ENCODE measurements around the gene MYO16.

The MYO16 gene

DNA sequence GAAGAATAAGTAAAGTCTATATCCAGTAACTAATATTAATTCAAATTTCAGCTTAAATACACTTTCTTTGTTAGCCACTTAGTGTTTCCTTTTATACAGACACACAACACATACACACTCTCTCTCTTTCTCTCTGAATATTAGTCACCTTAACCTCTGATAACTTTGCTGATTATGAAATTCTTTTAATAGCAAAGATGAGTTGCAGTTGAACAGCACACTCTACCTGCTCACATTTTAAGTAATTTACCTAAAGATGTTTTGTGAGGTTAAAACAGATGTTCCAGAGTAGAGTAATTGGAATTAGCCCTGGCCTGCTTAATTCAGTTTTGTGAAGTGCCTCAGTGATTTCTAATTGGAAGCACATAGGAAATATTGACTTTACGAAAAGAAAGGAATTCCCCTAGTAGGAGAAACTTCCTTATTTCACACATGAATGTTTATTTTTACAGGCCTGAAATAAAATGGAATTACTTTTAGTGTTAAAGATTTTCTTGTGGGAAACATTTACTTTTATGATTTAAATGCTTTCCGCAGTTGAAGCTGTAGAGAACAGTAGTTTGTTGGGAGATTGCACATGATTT, 184.3 kb downstream of the MYO16 start:
- DNase-seq: no peak

DNA sequence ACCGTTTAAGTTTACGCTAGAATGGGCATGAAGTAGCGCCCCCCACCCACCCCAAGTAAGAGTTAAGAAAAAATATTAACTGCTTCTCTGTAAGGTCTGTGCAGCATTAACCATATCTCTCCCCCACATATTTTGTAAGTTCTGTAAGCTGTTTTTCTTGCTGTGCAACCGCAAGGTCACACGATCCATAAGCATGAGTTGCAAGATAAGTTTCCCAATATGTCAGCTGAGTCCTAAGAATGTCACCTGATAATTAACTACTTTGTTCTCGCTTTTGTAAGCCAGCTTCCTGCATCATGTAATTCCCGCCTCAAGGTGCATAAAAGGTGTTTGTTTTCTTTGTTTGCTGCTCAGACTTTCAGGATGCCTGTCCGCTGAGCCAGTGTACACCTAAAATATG, 187.0 kb downstream of the MYO16 start:
- no peak for DNase-seq

DNA sequence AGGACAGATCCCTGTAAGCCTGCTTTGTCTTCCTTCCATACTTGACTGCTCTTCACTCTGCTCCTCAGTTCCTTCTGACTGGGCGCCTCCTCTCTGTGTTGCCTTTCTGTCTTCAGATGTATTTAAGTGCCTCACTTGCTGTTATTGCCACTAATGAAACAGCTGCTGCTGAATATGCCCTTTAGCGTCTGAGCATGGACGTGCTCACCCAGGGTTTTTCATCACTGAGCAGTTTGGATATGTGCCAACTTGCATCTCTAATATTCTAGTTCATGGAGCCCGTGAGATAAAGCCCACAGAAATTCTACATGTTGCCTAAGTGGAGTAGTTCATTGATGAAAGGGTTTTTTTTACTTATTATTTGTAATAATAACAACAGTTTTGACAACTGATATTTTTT, 198.2 kb downstream of the MYO16 start:
- DNase-seq: no peak

DNA sequence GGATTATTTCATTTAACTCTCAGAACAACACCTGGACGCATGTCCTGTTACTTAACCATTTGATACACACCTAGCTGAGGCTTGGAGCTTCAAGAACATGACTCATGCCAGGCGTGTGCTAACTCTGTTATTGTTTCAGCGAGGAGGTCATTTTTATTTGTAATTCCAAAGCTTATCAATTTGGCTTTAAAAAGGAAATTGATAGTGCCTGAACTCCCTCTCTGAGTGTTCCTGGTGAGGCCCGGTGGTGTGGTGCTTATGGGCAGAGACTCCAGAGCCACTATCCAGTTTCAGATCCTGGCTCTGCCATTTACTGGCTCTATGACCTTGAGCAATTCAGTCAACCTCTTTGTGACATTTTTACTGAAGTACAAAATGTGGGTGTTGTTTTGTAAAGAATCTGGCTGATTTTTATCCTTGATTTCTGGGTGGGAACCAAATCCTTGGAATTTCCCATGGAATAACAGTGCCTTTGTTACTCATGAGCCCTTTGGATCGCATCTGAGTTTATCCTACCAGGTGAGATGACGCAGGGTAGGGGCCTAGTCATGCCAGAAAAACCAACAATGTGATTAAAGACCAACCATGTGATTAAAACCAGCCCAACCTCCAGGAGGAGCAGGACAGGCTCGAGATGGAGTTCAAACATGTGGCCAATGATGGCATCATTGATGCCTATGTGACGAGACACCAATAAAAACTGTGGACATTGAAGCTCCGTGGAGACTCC, 198.8 kb downstream of the MYO16 start:
- no peak for DNase-seq

DNA sequence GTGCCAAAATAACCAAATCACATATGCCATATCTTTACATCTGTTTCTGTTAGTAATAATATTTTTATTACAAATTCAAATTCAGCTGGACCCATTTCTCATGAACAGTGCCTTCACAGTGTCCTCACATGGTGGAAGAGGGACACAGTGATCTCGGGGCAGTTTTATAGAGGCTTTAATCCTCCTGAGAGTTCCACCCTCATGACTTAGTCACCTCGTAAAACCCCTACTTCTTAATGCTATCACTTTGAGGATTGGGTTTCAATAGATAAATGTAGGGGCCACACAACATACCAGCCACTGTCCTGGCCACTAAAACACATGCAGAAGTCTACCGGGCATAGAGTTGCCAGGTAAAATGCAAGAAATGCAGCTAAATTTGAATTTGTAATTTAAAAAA, 201.5 kb downstream of the MYO16 start:
- DNase-seq: peak; percentile 48

DNA sequence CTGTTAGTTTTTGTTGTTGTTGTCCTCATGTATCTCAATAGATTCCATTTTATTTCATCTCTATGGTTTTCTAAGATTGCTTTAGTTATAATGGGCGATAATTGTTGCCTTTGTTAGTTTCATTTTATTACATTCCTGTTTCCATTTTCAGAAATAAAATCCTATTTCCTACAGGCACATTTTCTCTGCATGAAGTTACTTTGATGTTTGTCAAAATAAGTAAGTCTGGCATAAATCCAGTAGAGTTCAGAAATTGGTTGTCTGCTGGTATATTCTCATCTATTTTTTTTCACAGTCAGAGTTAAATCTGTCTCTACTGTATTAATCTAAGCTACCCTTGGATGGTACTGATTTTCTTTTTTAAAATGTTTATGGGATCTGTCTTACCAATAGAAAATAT, 204.1 kb downstream of the MYO16 start:
- no peak for DNase-seq

DNA sequence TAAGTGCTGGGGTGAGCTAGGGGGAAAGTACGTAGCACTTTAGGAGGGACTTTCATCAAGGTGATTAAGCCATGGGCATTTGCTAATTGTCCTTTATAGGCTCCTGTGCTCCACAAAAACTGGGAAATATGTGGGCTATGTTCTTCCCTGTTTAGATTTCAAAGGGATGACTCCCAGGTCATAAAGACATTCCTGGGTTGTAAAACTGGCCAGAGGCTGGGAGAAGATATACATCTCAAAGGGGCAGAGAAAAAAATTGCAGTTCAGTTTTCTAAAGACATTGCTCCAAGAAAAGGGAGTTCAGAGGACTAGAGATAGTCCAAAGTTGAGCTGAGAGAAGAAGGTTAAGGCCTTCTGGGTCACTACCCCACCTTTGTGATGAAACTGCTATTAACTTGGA, 204.8 kb downstream of the MYO16 start:
- DNase-seq: peak; percentile 87

DNA sequence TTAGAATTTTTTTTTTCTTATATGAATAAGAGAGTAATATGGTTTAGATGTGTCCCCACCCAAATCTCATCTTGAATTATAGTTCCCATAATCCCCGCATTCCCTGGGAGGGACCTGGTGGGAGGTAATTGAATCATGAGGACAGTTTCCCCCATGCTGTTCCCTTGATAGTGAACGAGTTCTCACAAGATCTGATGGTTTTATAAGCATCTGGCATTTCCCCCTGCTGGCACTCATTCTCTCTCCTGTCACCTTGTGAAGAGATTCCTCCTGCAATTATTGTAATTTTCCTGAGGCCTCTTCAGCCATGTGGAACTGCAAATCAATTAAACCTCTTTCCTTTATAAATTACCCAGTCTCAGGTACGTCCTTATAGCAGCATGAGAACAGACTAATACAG, 205.7 kb downstream of the MYO16 start:
- DNase-seq: no peak

DNA sequence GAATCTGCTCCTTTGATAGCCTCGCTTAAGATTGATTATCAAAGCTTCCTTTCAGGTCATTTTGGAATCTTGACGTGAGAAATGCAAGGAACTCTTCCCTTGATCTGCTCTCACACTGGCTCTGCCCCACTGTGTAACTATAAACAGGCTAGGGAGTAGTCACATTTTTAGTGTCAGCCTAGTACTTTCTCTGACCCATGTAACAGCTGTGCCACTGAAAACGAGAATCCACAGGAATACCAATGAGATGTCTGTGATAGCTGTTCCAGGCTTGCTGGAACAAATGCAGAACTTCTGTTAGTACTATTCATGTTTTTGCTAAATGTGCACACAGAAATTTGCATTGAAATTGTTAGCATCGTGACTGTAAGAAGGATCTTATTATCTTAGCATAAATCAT, 221.3 kb downstream of the MYO16 start:
- DNase-seq: no peak

DNA sequence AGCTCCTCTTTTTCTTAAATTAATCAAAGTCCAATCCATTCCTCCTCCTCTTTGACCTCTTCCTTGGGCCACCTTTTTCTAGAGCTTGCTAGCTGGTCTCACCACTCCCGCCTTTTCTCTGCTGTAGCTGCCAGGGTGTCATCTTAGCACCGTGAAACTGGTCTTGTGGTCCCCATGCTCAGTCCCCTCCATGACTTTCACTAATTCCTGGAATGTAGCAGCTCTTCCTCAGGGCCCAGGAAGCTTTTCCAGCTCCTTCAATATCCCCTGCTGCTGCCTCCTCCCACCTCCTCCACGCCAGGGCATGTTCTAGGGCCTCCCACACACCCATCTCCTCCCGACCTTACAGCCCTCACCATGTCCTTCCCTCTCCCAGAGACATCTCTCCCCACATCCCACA, 222.2 kb downstream of the MYO16 start:
- no peak for DNase-seq

DNA sequence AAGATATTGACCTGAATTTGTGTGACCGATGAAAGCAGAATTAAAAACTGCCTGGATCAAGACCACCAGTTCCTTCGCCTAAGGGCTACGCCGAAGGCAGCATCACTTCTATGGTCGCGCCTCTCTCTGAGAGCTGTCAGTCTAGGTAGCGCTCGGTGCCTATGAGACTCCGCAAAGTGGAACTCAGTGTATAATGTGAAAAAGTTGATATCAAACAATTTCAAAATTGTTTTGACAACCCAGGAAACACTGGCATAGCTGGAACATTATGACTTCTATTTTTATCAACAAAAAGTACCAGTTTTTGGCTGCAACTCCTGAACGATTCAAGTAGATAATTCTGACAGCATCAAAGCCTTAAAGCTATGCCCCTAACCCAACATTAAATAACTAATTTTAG, 223.6 kb downstream of the MYO16 start:
- DNase-seq: no peak

DNA sequence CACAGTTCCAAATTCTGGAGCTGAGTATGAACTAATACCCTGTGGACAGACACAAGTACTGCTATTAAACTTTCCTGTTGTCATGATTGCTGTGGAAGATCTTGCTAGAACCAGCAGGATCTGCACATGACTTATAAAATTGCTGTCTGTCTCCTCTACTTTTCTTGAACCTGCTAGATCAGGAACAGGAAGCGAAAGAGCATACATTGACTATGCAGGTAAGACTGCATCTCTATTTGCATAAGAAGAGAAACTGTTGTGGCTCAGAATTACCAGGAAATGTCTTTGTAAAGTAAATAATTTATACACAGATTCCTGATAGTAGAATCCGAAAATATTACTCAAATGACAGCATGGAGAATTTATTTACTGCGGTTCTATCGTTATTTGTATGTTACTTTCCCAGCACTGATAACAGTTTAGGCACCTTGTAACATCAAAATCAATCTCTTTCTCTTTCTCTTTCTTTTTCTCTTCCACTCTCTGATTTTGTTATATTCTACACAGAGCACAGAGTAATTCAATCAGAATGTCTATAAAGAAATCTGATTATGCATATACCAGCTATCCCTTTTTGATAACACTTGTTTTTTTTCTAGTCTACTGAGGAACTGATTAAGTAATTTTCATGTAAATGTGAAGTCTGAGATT, 226.5 kb downstream of the MYO16 start:
- no peak for DNase-seq

DNA sequence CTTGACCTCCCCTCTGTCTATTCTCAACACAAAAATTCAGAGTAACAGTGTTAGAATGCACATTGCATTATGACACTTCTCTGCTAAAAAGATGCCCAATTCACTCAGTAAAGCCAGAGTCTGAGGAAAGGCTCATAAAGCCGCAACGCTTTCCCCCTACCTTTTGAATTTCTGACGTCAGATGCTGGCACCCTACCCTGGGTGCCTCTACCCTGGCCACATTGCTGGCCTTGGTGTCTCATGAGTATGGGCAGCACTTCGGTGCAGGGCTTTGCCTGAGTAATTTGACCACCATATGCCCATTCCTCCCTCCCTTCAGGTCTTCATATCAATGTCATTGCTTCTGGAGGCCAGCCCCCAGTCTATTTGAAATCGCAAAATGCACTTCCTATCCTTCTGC, 229.3 kb downstream of the MYO16 start:
- DNase-seq: no peak

DNA sequence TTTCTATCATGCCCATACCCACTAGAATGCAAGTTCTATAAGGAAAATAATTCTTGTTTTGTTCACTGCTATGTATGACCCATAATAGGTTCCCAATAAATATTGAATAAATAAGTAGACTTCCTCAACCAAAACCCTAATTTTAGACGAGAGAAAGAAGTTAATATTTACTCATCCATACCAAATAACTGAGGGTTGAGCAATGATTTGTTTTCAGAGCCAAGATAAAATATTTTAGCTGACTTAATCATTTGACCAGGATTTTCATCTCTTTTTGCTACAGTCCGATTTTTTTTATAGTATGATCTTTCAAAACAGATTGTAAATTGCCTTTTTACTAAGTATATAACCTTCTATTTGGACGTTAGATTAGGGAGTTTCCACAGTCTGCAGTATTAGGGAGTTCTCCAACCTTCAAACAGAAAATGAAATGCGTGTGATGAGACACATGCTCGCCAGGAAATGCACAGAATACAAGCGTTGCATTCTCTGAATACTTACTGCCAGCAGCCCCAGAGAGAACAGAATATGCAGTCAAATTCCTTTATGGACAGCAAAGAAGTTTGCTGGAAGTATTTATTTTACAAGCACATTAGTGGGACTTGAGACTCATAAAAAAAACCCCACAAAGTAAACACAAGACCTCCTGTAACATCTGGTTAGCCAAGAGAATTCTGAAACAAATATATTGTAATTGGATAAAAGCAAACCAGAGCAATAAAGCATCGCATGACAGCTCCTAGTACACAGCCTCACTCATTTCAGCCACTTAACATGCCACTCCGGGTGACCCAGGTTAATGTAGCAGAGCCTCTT, 230.0 kb downstream of the MYO16 start:
- DNase-seq: peak; percentile 78

DNA sequence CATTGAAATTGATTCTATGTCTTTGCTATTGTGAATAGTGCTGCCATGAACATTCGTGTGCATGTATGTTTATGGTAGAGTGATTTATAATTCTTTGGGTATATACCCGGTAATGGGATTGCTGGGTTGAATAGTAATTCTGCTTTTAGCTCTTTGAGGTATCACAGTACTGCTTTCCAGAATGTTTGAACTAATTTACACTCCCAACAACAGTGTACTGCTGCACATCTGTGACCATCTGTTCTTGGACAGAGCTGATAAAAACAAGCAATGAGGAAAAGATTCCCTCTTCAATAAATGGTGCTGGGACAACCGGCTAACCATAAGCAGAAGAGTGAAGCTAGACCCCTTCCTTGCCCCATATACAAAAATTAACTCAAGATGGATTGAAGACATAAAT, 231.0 kb downstream of the MYO16 start:
- DNase-seq: no peak

DNA sequence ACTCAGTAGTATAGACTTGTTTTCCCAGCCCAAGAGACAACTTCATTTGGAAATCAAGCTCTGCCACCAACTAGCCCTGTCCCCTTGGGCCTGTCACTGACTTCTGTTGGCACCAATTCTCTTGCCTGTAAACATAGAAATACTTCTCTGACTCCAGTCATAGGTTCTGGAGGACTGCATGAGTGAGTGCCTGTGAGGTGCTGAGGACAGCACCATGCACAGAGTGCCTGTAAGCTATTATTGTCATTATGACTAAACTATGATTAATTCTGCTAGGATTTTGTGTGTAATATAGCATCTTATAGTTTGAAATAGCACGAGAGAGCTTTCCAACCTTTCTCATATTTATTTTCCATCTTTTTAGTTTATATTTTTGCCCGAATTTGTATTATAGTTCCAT, 247.9 kb downstream of the MYO16 start:
- DNase-seq: no peak

DNA sequence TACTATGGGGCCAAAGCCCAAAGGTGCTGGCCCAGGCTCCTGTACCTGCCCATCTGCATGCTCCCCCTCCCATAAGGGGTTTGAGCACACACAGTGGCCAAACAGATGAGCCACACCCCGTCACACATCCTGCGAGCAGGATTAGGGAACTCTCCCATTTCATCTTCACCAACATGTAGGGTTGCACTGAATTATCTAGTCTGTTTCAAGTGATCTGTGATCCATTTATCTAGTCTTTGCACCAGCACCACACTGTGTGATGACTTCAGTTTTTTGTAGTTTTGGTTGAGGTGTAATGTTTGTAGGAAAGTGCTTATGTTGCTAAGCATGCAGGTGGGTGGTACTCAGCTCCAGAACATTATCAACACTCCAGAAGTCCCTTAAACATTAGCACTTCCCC, 249.3 kb downstream of the MYO16 start:
- no peak for DNase-seq

DNA sequence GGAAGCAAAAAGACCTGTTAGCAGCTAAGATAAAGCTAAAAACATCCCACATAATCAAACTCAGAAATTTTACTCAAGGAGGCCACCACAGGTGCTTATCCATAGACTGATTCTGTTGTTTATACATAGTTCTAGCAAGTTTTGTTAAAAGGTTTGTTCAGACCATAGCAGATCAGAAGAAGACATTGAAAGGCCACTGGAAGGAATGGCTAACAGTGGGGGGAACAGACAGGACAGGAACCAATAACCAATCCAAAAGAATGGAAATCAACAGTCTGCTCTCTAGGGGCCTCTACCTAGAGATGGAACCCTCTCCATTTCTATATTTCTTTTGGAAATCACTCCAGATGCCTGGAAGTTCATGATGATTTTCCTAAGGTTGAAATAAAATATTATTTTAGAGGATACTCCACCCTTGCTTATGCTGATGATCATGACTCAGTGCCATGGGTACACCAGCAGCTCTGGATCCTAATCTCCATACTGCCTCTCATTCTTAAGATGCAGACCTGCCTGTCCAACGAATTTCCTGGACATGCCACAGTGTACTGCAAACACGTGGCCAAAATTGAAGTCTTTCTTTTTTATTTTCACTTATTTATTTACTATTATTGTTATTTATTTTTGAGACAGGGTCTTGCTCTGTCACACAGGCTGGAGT, 260.0 kb downstream of the MYO16 start:
- DNase-seq: no peak

DNA sequence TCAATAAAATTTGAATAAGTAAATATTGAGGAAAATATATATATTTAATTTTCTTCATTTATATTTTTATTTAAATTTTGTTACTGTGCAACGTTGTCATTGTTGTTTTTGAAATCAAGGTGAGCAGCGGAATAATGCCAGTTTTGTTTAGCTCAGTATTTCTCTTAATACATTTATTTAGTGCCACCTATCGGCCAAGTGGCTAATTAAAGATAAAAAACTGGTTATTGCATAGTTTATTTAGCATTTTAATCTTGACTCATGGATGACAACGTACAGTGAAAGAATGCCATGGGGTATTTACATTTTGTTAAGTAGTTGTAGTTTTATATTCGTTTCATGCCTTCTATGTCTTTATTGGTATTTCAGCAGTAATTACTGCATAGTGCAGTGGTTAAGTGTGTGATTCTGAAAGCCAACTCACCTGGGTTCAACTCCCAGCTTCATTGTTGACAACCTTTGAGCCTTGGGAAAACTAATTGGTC, 265.9 kb downstream of the MYO16 start:
- no peak for DNase-seq

DNA sequence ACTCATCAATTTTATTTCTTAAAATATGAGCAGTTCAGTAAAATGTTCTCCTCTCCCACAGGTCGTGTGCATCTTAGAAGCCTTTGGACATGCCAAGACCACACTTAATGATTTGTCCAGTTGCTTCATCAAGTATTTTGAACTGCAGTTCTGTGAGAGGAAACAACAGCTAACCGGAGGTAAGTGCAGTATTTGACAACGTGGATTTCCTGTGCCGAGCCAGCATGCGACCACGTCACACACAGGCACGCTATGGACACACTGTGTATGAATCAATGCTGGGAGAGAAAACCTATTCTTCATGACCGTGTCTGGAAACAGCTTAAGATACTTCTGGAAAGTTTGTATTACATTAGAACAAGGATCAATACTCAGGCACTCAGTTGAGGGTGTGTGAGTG, 268.5 kb downstream of the MYO16 start:
- DNase-seq: no peak

DNA sequence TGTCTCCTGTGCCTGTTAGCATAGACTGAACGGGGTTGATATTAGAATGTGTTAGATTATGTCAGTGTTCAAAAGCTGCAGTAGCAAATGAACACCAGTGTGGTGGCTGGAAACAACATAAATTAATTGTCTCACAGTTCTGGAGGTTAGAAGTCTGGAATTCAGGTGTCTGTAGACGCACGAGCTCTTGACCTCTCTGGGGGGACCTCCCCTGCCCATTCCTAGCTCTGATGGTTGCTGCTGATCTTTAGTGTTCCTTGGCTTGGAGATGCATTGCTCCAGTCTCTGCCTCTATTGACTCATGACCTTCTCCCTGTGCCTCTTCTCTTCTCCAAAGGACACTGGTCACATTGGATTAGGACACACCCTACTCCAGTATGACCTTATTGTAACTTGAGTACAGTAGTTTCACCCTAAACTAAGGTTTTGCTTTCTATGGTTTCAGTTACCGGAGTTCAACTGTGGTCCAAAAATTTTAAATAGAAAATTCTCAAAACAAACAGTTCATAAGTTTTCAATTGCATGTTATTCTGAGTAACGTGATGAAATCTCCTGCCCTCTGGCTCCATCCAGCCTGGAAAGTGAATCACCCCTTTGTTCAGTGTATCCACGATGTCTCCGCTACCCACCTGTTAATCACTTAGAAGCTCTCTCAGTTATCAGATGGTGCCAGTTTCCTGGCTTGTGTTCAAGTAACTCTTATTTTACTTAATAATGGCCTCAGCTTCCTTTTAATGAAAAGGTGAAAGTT, 273.2 kb downstream of the MYO16 start:
- DNase-seq: no peak

DNA sequence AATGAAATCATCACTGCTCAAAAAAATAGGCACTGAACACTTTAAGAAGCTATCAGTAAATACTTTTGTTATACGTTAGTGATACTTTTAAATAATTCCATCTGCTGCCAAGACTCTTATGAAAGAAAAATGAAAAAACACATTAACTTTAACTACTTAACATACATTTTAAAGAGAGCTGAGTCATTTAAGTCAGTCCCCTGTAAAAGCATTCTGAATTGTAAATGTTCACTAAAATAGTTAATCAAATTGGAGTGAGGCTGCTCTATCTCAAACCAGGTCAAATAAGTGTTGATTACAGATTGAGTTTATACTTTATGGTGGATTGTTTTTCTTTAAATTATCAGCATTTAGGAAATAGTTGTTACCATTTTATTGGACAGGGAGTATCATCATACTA, 274.2 kb downstream of the MYO16 start:
- DNase-seq: no peak

Data from islet precursor cell (in vitro differentiated cells).